Femur (tissue), 1 donor: Measurements from ENCODE around the gene PDCD1.

Source experiments
- DNase-seq: peaks from one replicate; pipeline ENCODE4 v3.0.0-alpha.2; 2017

Gene PDCD1

DNA sequence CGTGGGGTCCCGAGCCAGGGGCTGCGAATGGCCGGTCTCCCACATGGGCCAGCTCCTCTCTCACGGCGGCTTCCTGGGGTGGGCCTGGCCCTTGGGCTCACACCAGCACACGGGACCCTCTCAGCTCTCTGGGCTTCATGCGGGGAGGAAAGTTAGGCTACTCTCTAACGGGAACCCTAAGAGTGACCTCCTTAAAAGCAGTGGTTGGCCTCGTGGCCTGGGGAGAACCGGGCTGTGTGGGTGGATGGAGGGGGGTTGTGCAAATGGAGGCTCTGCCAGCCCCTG lies 36.7 kb upstream of the PDCD1 start:
- no peak for DNase-seq

DNA sequence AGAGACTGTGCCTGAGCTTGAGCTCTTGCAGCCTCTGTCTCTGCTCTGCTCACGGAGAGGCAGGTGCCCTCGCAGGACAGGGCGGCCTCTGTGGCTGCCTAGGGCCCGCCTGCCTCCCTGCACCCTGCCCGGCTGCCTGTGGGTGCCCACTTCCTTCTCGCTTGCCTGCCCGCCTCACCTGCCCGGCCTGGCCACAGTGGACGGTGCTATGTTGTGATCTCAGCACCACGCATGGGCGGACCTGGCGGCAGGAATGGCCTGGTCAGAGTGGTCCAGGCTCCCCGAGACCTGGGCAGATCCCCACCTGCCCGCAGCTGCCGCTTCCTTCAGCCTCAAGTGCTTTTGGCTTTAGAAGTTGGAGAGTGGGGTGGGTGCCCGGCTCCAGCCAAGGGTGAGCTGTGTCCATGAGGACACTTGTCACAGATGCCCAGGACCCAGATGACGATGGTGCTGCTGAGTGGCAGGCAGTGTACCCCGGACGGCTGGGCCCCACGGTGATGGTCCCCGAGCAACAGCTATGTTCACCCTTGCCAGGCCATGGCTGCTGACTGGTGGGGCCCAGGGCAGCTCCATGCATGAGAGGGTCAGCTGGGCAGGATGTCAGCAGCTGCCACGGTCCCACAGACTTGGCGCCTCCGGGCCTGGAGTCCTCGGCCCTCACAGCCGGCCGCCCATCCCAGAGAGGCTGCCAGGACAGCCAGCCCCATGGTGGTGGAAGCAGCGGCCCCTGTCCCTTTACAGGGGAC lies 36.2 kb upstream of the PDCD1 start:
- peak; percentile 14 for DNase-seq

DNA sequence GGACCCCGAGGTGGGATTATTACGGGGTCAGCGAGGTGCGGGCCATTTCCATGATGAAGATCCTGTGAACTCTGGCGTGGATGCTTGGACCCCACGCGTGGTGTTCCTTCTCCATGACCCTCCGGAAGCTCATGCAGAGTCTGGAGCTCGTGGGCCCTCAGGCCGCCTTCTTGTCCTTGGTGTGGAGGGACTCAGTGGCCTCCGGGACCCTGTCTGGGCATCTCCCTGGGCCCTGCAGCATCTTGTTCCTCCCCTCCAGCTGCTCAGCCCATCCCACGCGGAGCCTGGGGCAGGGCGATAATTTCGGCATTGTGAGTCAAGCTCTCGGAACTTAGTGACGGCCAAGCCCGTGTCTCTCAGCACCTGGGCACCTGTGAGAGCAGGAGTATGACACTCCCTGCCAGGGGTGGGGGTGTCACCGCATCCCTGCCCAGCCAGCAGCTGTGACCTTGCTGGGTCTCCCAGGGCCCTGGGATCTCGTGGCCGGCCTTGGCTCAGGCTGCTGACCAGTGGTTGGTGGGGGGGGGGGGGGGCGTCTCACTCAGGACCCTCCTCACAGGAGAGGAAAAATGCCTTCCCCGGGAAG lies 35.5 kb upstream of the PDCD1 start:
- peak; percentile 18 for DNase-seq

DNA sequence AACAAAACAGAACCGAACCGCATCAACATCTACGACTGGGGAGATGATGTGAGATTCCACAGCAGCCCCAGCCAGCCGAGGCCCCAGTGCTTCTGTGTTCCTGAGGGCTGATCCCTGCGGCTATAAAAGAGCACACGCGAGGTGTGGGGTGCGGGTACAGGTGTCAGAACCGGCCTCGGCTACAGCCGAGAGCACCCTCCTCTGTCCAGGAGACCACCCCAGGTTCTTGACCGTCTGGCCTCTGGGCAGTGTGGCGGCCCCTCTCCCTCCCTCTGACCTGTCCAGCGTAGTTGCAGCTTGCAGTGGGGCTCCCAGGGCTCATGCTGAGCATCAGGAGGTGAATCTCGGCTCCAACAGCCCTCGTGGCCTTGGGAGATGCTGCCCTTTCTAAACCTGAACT lies 34.6 kb upstream of the PDCD1 start:
- no peak for DNase-seq

DNA sequence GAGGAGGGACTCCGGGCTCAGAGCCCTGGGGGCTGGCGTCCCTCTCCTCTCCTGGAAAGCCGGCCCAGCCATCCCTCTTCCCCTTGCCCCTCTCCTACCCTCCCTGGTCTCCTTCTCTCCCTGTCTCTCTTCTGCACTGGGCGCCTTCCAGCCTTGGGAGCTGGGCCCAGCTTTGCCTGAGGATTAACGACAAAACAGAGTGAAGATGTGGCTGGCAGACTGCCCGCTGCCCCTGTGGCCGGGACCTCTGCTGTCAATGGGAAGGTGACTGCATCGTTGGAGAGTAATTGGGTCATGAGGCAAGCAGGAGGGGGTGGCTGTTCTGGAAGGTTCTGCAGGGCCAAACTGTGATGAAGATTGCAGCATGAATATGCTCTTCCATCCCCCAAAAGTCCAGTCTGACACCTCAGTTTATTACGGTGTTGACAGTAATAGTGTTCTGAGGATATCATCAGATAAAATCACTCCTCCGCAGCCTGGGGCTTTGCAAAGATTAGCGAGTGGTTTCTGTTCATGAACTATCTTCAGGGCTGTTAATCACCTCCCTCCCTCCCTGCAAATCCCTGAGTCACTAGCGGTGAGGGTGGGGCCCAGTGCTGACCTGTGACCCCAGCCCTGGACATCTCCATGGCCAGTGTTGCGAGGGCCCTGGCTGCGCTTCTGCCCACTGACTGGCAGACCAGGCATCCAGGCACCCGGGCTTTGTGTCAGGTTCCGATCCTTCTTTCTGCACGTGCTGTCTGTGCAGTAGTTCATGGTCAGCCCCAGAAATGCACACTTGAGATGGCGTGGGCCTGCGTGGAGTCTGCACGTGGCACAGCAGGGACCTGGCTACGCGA lies 33.8 kb upstream of the PDCD1 start:
- DNase-seq, result peak; percentile 20

DNA sequence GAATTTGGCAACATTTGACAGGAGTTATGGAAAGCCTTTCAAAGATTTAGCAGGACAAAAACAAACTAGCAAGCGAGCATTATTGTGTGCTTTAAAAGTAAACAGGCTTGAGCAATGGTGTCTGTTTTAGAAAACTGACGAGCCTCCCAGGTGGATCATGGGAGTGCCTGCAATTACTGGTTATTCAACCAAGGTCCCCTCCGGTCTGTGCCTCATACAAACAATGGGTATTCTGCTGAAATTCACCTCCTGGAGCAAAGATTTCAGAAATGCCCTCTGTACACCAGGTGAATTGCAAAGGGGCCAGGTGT lies 33.2 kb upstream of the PDCD1 start:
- no peak for DNase-seq

DNA sequence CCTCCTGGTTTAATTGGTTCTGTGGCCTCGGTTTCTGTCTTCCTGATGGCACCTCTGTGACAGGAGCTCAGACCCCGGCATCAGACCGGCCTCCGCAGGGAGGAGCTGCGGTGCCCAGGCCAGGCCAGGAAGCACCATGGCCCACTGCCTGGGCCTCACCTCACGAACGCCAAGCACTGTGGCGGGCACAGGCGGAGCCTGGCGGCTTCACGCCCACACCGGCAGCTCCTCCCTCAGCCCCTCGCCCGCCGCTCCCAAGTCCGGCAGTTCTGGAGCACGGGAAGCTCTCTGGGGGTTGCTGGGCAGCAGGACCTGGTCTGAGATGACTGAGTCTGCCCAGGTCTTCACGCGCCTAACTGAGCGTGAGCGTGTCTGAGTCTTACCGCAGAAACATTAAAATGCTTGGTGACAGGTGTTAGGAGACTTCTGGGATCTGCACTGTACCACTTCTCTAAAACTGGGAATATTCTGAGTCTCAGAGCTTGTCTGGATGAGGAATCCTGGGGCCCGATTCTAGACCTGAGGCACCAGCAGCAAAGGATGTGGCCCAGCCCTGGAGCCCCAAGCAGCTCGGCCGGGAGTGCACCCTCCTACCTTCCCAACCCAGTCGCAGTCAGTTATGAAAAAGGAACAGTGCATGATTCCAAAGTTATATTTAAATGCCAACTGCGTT lies 32.8 kb upstream of the PDCD1 start:
- no peak for DNase-seq

DNA sequence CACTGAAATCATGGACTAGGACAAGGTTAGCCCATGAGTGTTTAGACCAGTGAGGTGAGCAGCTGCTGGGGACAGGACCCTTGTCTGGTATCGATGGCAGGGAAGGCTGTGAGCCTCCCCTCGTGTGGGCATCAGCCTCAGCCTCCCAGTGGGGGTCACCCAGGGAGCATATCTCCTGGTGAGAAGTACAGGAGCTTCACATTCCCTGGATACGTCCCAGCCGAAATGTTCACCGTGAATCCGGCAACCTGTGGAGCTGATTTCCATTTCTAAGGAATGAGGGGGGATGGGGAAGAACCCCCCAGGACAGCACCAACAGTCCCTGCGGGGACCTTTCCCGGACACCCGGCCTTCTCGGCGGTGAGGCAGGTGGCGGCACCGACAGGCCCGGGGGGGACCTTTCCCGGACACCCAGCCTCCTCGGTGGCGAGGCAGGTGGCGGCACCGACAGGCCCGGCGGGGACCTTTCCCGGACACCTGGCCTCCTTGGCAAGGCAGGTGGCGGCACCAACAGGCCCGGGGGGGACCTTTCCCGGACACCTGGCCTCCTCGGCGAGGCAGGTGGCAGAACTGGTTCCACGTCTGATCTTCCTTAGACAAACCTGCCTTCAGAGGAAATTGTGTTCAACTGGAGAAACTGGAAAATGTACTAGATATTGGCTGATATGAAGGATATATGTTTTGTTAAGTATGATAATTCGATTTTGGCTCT lies 32.0 kb upstream of the PDCD1 start:
- no peak for DNase-seq

DNA sequence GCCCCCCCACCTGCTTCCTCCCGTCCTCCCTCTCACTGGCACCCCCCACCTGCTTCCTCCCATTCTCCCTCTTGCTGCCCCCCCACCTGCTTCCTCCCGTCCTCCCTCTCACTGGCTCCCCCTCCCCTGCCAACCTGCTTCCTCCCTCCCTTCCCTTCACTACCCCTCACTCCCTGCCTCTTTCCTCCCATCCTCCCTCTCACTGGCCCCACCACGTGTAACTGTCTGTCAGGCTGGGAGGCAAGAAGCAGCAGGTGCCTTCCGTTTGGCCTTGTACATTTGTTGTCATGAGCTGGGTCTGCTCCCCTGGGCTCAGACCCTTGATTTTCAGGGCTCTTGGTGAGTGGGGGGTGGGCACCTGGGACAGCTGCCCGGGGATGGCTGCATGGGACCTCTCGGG lies 29.9 kb upstream of the PDCD1 start:
- DNase-seq, result no peak

DNA sequence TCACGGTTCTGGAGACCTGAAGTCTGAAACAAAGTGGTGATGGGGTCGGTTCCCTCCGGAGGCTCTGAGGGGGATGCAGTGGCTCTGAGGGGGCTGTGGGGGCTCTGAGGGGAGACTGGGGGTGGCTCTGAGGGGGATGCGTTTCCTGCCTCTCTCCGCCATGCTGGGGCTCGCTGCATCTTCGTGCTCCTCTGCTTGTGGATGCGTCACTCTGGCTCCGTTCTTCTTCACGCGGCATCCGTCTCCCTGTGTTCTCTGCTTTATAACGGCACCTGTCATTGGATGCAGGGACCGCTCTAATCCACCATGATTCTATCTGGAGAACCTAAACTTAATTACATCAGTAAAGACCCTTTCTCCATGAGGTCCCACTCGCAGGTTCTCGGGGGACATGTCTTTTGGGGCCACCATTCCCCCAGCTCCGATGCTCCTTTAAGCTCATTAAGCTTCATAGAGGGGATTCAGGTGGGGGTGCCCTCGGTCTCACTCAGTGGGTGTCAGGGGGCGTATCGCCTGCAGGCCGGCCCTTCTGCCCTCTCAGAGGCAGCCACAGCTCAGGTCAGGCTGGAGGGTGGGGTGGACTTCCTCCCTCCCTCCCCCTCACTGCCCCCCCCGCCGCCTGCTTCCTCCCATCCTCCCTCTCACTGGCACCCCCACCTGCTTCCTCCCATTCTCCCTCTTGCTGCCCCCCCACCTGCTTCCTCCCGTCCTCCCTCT lies 29.3 kb upstream of the PDCD1 start:
- DNase-seq, result no peak

DNA sequence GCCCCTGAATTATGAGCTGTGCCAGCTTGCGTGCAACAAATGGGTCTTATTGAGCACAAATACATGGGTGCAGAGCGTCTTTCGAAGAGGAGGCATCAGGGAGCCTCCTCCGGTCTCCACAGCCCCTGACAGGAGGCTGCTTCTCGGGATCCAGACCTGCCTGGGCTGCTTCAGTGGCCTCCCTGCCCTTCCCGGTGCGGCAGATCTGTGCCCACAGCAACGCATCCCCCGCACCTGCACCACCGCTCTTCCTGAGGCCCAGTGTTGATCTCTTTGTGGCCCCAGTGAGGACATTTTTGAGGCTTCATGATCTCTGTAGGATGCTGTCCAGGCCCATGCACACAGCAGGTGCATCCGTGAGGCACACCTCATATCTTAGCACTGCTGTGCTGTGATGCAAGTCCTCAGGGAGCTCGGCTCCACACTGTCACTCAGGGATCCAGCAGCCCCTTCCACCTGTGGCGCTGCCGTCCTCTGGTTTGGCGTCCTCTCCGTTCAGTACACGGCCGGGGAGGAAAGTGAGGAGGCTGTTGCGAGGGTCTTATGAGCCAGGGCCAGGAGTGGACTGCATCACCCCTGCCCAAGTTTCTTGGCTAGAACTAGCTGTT lies 28.2 kb upstream of the PDCD1 start:
- DNase-seq, result no peak

DNA sequence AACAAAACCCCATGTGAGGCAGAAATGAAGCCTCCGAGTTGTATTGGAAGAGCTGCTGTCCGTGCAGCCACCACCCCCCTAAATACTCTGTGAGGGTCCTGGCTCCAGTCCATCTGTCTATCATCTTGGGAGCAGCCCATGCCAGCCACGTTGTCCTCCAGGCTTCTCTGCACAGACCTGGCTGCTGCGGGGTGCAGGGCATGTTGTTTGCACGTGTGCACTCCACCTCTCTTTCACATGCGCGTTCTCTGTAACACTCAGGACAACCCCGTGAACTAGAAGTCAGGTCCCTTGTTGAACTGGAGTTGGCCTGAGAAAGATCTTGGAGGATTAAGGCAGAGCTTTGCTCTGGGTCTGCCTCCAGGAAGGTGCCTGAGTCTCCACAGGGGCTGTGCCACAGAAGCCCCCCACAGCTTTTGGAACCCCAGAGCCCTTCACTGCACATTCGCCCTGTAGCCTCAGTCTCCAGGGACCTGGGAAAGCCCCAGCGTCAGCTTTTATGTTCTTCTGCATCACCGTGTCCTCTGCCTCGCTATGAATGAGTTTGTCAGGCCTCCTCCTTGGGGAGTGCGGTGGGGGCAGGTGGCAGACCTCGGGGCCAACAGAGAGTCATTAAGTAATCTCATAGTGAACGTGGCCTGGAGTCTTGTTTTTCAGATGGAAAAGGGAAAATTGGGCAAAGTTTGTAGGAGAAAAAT lies 27.4 kb upstream of the PDCD1 start:
- DNase-seq, result no peak

DNA sequence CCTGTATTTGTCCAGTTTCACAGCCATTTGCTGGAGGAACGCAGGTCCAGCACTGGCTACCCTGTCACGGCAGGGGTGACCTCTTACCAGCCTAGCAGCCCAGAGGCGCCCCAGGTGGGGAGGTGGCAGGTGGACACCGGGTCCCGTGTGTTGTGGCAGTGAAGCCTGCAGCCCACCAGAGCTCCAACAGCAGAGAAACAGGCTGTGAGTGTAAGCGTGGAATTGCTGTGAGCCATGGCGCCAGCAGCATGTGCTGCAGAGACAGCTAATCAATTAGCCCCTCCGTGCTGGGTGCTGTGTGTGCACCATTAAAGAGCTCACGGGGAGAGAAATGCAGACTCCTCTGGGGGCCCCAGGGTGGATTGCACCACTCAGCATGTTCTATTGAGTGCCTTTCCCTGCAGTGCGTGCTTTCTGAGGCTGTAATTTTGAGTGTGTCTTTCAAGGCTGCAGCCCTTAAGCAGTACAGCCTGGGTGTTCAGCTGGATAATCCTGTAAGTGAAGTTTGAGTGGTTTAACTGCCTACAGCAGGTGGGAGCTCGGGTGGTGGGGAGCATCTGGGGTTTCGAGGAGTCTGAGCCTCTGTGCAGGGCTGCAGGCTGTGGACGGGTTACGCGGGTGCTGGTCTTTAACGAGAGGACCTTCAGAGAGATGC lies 26.7 kb upstream of the PDCD1 start:
- DNase-seq, result no peak

DNA sequence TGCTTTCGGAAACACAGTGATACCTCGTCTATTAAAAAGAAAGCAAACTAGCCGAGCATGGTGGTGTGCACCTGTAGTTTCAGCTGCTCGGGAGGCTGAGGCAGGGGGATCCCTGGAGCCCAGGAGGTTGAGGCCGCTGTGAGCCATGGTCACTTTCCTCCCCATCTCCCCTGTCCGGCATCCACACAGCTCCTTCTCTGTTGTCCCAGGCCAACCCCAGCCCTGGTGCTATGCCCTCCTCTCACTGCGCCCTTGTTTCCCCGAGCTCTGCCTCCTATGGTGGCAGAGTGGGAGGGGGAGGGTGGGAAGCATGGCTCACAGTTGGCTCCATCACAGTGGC lies 26.2 kb upstream of the PDCD1 start:
- DNase-seq, result no peak

DNA sequence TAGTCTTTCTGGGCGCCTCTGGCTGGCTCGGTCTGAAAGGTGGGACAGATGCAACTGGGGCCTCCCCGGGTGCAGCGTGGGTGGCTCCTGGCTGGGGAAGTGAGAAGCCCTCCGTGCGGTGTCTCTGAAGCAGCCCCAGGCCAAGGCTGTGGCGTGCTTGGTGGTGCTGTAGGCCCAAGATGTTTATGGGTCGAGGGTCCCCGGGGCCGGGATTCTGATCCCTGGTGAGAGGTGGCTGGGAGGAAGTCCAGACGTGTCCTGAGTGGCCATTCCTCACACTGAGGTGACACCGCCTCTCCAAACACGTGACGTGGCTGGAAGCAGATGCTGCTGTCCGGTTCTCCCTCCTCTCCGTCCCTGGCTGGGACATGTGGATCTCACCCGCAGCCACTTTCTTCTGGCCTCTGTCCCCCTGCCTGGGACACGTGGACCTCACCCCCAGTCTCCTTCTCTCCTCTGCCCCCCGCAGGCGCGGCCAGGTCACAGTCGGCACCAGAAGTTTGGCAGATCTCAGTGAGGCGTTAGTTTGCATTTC lies 23.5 kb upstream of the PDCD1 start:
- peak; percentile 67 for DNase-seq

DNA sequence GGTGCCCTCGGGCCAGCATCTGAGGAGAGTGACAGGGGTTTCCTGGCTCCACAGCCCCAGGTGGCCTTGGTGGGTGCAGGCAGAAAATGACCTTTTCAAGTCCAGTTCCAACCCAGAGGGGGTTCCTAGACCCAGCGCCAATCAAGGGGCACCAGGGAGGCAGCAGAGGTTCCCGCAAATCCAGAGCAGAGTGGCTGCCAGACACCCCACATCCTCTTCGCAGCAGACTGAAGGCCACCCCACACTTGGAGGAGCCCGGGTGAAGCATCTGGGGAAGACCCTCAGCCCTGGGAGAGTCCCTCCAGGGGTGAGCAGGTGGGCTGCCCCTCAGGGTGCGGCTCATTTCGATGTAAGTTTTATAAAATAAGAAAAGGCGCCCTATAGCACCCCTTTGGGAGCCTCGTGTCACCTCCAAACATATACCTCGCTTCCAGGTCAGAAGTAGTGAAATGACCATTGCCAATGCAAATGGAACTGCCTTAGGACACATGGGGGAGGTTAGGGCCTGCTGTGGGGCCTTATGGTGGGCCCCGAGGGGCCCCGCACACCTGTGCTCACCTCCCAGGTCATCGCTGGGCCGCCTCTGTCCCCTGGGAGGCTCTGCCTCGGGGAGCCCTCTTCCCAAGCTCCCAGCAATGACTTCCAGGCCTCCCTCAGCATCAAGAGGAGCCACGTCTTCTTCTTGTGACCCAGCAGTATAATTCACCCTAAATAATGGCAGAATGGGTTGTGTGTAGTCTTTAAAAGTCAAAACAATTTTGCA lies 21.8 kb upstream of the PDCD1 start:
- peak; percentile 25 for DNase-seq

DNA sequence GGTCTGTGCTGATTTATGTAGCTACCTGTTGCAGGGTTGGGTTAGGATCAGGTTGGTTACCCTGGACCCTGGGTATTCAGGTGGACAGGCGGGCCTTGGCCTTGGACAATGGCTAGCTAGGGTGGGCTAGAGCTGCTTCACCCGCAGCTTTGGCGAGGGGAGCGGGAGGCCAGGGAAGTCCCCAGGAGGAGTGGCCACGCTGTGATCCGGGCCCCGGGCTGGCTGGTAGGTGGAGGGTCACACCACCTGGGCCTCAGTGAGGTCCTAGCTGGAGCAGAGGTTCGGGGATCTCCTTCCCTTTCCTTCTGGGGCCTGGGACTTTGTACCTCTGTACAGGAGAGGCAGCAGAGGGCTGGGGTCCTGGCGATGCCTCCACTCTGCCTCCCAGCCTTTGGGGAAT lies 20.6 kb upstream of the PDCD1 start:
- DNase-seq, result peak; percentile 27

DNA sequence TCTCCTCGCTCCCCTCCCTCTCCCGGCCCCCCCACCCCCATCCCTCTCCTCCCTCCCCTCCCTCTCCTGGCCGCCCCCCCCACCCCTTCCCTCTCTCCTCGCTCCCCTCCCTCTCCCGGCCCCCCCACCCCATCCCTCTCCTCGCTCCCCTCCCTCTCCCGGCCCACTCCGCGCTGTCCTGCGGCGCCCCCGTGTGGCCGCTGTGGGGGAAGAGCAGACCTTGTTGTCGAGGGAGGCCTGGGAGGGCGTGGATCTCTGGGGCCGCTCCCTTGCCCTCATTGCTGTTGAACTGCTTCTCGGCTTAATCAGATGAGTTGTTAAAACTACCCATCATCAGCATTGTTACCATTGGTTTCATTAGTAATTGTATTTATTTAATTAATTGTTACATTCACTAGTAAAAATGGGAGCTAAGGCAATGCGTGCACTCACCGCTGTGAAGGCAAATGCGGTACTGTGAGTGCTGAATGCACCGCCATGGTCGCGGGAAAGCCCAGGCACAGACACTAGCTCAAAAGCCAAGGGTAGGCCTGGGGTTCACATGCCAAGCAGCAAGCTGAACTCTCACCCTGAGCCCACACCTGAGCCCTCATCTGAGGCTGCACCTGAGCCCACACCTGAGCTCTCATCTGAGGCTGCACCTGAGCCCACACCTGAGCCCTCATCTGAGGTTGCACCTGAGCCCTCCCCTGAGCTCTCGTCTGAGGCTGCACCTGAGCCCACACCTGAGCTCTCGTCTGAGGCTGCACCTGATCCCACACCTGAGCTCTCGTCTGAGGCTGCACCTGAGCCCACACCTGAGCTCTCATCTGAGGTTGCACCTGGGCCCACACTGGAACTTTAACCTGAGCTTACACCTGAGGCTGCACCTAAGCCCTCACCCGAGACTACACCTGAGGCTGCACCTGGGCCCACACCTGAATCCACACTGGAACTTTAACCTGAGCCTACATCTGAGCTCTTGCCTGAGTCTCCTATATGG lies 19.6 kb upstream of the PDCD1 start:
- peak; percentile 83 for DNase-seq
